Central memory CD8-positive, alpha-beta T cell (primary cell): ENCODE measurements around the gene HMOX2.
A peak's percentile ranks its signal among the peaks of the same experiment; 100 is the strongest.

ENCODE experiments used
- ATAC-seq: fragments of 150-1000 bp; cut with Tn5 transposase; replicated peaks from 2 replicates; pipeline ENCODE4 v1.10.0; 2022; ENCODE audit warnings: mild to moderate bottlenecking, moderate FRiP score, moderate number of reproducible peaks; ENCODE audit not compliant: poor library complexity, severe bottlenecking; ENCODE audit errors: extremely low read depth
- DNase-seq, 2 donors: peaks; one replicate each; pipeline ENCODE4 v3.0.0; 2021; ENCODE audit warnings: low spot score in 2 of 2
- H3K27ac Mint-ChIP-seq: one replicate; pipeline ENCODE4 v1.8.0; 2022; ENCODE audit warnings: low read depth, mild to moderate bottlenecking, moderate library complexity, mixed read lengths
- H3K27me3 Mint-ChIP-seq: one replicate; pipeline ENCODE4 v1.8.0; 2022; ENCODE audit warnings: mixed read lengths
- H3K36me3 Mint-ChIP-seq: one replicate; pipeline ENCODE4 v1.8.0; 2022; ENCODE audit warnings: mild to moderate bottlenecking, moderate library complexity, mixed read lengths; ENCODE audit not compliant: insufficient read depth
- H3K4me1 Mint-ChIP-seq: one replicate; pipeline ENCODE4 v1.8.0; 2022; ENCODE audit warnings: mixed read lengths
- H3K4me3 Mint-ChIP-seq: one replicate; pipeline ENCODE4 v1.8.0; 2022; ENCODE audit warnings: mild to moderate bottlenecking, moderate library complexity, mixed read lengths
- H3K9me3 Mint-ChIP-seq: one replicate; pipeline ENCODE4 v1.8.0; 2022; ENCODE audit warnings: mixed read lengths

Gene HMOX2

DNA sequence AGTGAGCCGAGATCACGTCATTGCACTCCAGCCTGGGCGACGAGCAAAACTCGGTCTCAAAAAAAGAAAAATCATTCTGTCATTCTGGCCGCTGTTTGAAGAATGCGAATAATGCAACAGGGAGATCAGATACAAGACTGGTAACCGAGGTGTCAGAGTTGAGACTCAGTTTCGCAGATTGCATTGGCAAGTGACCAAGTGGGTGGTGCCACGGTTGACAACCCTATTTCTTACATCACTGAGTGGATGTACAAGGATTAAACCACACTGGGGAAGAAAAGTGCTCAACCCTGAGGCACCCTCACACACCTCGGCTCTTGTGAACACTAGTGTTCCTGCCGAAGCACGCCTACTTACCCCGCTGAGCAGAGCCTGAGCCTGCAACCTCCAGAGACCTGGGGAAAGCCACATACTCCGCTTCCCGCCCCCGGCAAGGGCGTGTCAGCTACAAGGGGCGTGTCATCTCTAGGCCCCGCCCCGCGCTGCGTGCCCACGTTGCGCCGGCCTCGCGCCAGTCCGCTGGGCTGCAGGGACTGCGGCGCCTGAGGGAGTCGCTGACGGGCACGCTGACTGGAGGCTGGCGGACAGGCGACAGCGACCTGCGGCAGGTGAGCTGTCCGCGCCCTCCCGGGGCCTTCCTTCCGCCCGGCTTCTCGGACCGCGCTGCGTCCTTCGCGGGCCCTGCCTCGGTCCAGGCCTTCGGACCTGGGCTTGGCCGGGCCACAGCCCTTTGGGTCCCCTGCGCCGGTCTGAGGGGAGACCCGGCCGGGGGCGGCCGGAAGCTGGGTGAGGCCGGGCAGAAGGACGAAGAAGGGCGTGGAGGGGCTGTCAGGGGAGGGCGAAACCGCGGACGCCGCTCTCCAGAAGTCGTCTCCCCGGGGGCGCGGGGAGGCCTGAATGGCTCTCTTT, at the start of gene HMOX2:
Gene HMOX2 (plus strand): TSS at position 519 of the 909 bp plus-strand sequence. CDS start 29,127 bp downstream, outside the sequence.
- ATAC-seq, result peak; percentile 80
- H3K9me3 Mint-ChIP-seq, result no peaks in the 10 kb centered on the region

GRCh38 chr16:4426722-4427372, 49.4 kb upstream of the HMOX2 start:
- Mint-ChIP-seq H3K4me1 (peaks cover 30% of the 10 kb centered on the region), H3K27me3 (no peaks in the 10 kb centered on the region), H3K27ac (peak overlapping the region; percentile 99), H3K36me3 (peaks cover 26% of the 10 kb centered on the region), H3K4me3 (peak overlapping the region; percentile 95), H3K9me3 (no peaks in the 10 kb centered on the region)
- ATAC-seq, result no peak
- DNase-seq, result no peak

More for the DNA sequence above, at the start of gene HMOX2:
- Mint-ChIP-seq H3K4me3 (peak within 1 kb of the TSS; percentile 85), H3K27ac (peak within 1 kb of the TSS; percentile 92), H3K4me1 (peaks cover 44% of the 10 kb centered on the region), H3K36me3 (peaks cover 20% of the 10 kb centered on the region), H3K27me3 (no peaks in the 10 kb centered on the region)
- peak; percentile 92 to 94 for DNase-seq

GRCh38 chr16:4428500-4428899, 47.7 kb upstream of the HMOX2 start:
- Mint-ChIP-seq H3K27me3 (no peaks in the 10 kb centered on the region), H3K4me3 (no peak overlapping the region), H3K36me3 (peaks cover 31% of the 10 kb centered on the region), H3K9me3 (no peaks in the 10 kb centered on the region), H3K4me1 (peaks cover 34% of the 10 kb centered on the region), H3K27ac (no peak overlapping the region)
- ATAC-seq (no peak), DNase-seq (no peak)

DNA sequence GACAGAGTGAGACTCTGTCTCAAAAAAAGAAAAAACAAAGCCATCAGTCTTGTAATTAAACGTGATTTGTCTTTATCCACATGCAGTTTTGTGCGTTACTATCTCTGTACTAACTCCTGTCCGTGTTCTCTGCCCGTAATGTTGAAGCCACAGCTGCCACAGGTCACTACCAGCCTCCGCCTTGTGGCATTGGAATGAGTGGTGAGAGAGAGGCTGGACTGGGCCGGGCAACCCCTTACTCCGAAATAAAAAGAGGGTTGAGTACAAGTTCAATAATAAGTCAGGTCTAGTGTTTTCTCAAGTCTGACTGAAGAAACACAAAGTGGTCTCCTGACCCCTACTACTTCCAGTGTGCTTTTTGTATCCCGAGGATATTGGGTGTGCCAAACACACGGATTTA, 45.2 kb upstream of the HMOX2 start:
- H3K9me3 Mint-ChIP-seq, result no peaks in the 10 kb centered on the region
- peak overlapping the region; percentile 57 for H3K27ac Mint-ChIP-seq
- no peaks in the 10 kb centered on the region for H3K27me3 Mint-ChIP-seq
- no peak for ATAC-seq
- H3K36me3 Mint-ChIP-seq, result peaks cover 38% of the 10 kb centered on the region
- no peak for DNase-seq
- peaks cover 22% of the 10 kb centered on the region for H3K4me1 Mint-ChIP-seq
- no peak overlapping the region for H3K4me3 Mint-ChIP-seq

GRCh38 chr16:4433228-4433627, 43.0 kb upstream of the HMOX2 start:
- Mint-ChIP-seq H3K27me3 (no peaks in the 10 kb centered on the region), H3K4me1 (peaks cover 10% of the 10 kb centered on the region), H3K4me3 (no peak overlapping the region), H3K36me3 (peaks cover 49% of the 10 kb centered on the region), H3K9me3 (no peaks in the 10 kb centered on the region), H3K27ac (peak overlapping the region; percentile 69)
- no peak for ATAC-seq
- DNase-seq, result no peak

DNA sequence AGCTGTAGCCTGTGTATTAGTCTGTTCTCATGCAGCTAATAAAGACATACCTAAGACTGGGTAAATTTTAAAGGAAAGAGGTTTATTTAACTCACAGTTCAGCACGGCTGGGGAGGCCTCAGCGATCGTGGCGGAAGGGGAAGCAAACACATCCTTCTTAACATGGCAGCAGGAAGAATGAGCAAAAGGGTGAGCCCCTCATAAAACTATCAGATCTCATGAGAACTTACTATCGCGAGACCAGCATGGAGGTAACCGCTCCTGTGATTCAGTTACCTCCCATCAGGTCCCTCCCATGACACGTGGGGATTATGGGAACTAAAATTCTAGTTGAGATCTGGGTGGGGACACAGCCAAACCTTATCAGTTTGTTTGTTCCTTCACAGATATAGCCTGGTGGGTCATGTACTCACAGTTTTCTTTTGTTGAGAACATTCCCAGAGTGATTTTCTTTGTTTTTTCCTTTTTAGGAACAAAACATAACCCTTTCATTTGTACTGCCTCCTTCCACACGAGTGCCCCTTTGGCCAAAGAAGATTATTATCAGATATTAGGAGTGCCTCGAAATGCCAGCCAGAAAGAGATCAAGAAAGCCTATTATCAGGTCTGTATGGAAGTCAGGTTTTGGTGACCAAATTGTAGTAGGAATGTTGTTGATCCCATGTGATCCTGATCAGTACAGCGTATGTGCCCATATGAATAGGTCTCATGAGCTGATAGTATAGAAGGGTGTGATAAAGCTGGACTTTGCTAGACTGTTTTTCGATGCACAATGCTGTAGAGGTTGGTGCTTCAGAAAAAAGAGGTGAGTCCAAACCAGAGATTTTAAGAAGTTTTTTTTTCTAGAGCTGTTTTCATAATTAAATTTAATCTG, 42.0 kb upstream of the HMOX2 start:
- Mint-ChIP-seq H3K36me3 (peaks cover 54% of the 10 kb centered on the region), H3K9me3 (no peaks in the 10 kb centered on the region), H3K4me3 (no peak overlapping the region), H3K27me3 (no peaks in the 10 kb centered on the region), H3K4me1 (peaks cover 10% of the 10 kb centered on the region), H3K27ac (peak overlapping the region; percentile 49)
- no peak for ATAC-seq
- DNase-seq, result no peak

DNA sequence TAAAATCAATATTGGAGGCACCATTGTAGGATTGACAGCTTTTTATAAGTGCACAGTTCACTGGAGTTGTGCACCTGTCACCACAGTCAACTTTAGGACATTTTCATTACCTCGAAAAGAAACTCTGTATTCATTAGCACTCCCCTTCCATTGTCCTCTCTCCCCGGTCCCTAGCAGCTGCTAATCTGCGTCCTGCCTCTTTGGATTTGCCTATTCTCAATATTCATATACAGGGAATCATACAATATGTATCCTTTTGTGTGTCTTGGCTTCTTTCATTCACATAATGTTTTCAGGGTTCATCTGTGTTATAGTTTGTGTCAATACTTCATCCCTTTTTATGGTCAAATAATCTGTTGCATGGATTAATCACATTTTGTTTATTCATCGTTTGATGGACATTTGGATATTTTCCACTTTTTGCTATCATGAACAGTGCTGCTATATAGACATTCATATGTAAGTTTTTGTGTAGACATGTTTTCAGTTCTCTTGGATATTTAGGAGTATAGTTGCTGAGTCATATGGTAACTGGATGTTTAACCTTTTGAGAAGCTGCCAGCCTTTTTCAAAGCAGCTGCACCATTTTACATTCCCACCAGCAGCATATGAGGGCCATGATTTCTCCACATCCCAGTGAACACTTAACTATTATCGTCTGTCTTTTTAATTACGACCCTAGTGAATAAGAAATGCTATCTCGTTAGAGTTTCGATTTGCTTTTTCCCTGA, 40.7 kb upstream of the HMOX2 start:
- peak overlapping the region; percentile 7 for H3K27ac Mint-ChIP-seq
- peaks cover 61% of the 10 kb centered on the region for H3K36me3 Mint-ChIP-seq
- no peaks in the 10 kb centered on the region for H3K9me3 Mint-ChIP-seq
- H3K27me3 Mint-ChIP-seq, result no peaks in the 10 kb centered on the region
- no peak for ATAC-seq
- no peak overlapping the region for H3K4me3 Mint-ChIP-seq
- H3K4me1 Mint-ChIP-seq, result peaks cover 10% of the 10 kb centered on the region
- no peak for DNase-seq

- DNase-seq, result no peak
- no peak overlapping the region for H3K4me3 Mint-ChIP-seq
- H3K9me3 Mint-ChIP-seq, result no peaks in the 10 kb centered on the region
- H3K36me3 Mint-ChIP-seq, result peaks cover 70% of the 10 kb centered on the region
- H3K27me3 Mint-ChIP-seq, result no peaks in the 10 kb centered on the region
- H3K4me1 Mint-ChIP-seq, result peaks cover 10% of the 10 kb centered on the region
- H3K27ac Mint-ChIP-seq, result no peak overlapping the region
- ATAC-seq, result no peak
Measured at GRCh38 chr16:4437366-4437765, 38.8 kb upstream of the HMOX2 start.

DNA sequence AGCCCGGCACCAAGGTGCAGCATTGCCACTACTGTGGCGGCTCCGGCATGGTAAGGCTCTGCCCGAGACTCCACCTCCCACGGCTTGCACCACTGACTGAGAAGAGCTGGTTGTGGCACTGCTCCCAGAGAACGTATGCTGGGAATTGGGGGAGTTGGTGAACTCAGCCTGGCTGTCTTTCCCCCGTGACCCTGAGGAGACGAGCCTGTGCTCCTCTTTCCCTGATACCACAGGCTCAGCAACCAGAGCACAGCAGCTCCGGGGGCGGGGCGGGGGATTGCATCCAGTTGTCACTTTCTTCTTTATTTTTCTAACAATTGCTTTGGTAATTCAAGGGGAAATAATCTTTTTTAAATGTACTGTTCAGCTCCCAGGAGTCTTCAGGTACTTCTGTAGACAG, 33.8 kb upstream of the HMOX2 start:
- H3K36me3 Mint-ChIP-seq, result peaks cover 82% of the 10 kb centered on the region
- no peak overlapping the region for H3K4me3 Mint-ChIP-seq
- no peaks in the 10 kb centered on the region for H3K4me1 Mint-ChIP-seq
- DNase-seq (no peak), ATAC-seq (no peak)
- H3K27me3 Mint-ChIP-seq, result no peaks in the 10 kb centered on the region
- no peaks in the 10 kb centered on the region for H3K9me3 Mint-ChIP-seq
- no peak overlapping the region for H3K27ac Mint-ChIP-seq

GRCh38 chr16:4443271-4443670, 32.9 kb upstream of the HMOX2 start:
- Mint-ChIP-seq H3K36me3 (peaks cover 84% of the 10 kb centered on the region), H3K4me3 (no peak overlapping the region), H3K27ac (no peak overlapping the region), H3K9me3 (no peaks in the 10 kb centered on the region), H3K27me3 (no peaks in the 10 kb centered on the region), H3K4me1 (no peaks in the 10 kb centered on the region)
- ATAC-seq, result no peak
- no peak for DNase-seq

DNA sequence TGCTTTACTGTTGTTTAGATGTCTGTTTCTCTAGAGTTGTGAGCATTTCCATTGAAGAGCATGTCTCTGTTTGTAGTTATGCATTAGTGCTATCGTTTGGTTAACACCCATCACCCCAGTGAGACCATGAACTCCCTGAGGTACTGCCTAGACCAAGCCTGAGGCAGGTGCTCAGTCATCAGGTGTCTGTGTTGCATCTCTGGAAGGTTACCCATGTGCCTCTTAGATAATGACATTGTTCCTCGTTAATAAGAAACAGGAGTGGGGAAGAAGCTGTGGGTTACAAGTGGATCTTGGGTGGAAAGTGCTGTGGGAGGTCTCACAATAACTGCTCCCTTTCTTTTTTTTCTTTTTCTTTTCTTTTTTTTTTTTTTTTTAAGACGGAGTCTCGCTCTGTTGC, 32.2 kb upstream of the HMOX2 start:
- Mint-ChIP-seq H3K36me3 (peaks cover 81% of the 10 kb centered on the region), H3K27ac (no peak overlapping the region), H3K4me3 (no peak overlapping the region), H3K27me3 (no peaks in the 10 kb centered on the region), H3K9me3 (no peaks in the 10 kb centered on the region), H3K4me1 (no peaks in the 10 kb centered on the region)
- no peak for DNase-seq
- no peak for ATAC-seq

DNA sequence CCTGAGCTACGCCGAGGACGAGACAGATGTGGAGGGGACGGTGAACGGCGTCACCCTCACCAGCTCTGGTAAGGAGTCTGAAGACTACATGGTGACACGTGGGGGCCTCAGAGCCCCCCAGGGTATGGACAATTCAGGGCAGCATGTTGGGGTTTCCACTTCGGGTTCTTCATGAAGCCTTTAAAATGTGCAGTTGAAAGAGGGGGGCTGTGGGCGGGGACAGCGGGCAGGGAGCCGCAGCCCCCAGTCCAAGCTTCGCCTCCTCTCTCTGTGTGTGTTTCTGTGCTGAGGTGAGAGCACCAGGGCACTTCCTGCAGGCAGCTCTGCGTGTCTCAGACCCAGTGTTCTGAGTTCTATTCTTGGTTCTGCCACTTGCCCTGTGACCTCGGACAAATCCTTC, 25.8 kb upstream of the HMOX2 start:
- Mint-ChIP-seq H3K4me3 (no peak overlapping the region), H3K4me1 (no peaks in the 10 kb centered on the region), H3K27ac (no peak overlapping the region), H3K9me3 (no peaks in the 10 kb centered on the region), H3K36me3 (peaks cover 59% of the 10 kb centered on the region), H3K27me3 (no peaks in the 10 kb centered on the region)
- no peak for DNase-seq
- no peak for ATAC-seq
